Cardiac muscle cell (in vitro differentiated cells and primary cell): ENCODE results near the gene KAT7. TPM values are rescaled to one million over a fixed set of nuclear protein-coding genes. Genes with fewer than 3 reads are reported as not detected.

Source experiments
- DNase-seq, 2 donors: peaks; one replicate each; pipeline versions ENCODE4 v3.0.0 to v3.0.0-alpha.2; 2010 to 2017; ENCODE audit warnings: low read depth in 1 of 2, low spot score in 1 of 2
- H3K27ac ChIP-seq: fragments of 200-600 bp; sonication (generic); 2 replicates; pipeline ENCODE4 v1.5.1; 2016
- H3K27me3 ChIP-seq: fragments of 200-600 bp; sonication (generic); 2 replicates; pipeline ENCODE4 v1.6.0; 2016; ENCODE audit warnings: control low read depth
- H3K36me3 ChIP-seq: fragments of 200-600 bp; sonication (generic); 2 replicates; pipeline ENCODE4 v1.5.1; 2016; ENCODE audit warnings: control low read depth
- H3K4me1 ChIP-seq: fragments of 200-600 bp; sonication (generic); 2 replicates; pipeline ENCODE4 v1.8.1; 2017; ENCODE audit warnings: low read depth, mild to moderate bottlenecking, mixed run types
- H3K4me3 ChIP-seq: fragments of 200-600 bp; sonication (generic); 2 replicates; pipeline ENCODE4 v1.5.1; 2016; ENCODE audit warnings: mild to moderate bottlenecking
- H3K9me3 ChIP-seq: fragments of 200-600 bp; sonication (generic); 2 replicates; pipeline ENCODE4 v1.5.1; 2017; ENCODE audit warnings: low read depth, mild to moderate bottlenecking, control low read depth
- polyA plus RNA-seq: library from polyadenylated mRNA; unstranded; fragments of >200 nt; fragmentation: Nextera tagmentation; extraction: Ambion mirVana; gene quantifications from 2 replicates; pipeline ENCODE4 v1.2.1, GENCODE V29; 2016
- total RNA-seq: library from RNA; depleted of rRNA; stranded (reverse); fragments of >200 nt; gene quantifications from 2 replicates; pipeline ENCODE4 v1.2.3, GENCODE V29; 2016
- TF ChIP-seq, protein P1 (sequence below): IDR thresholded peaks from 2 replicates; pipeline ENCODE4 v1.5.1; 2012; ENCODE audit warnings: low read depth, mild to moderate bottlenecking, low read length

The KAT7 gene
- total and polyA plus RNA-seq, 2 experiments from 2014 or later, result 30.0 to 33.1 TPM

DNA sequence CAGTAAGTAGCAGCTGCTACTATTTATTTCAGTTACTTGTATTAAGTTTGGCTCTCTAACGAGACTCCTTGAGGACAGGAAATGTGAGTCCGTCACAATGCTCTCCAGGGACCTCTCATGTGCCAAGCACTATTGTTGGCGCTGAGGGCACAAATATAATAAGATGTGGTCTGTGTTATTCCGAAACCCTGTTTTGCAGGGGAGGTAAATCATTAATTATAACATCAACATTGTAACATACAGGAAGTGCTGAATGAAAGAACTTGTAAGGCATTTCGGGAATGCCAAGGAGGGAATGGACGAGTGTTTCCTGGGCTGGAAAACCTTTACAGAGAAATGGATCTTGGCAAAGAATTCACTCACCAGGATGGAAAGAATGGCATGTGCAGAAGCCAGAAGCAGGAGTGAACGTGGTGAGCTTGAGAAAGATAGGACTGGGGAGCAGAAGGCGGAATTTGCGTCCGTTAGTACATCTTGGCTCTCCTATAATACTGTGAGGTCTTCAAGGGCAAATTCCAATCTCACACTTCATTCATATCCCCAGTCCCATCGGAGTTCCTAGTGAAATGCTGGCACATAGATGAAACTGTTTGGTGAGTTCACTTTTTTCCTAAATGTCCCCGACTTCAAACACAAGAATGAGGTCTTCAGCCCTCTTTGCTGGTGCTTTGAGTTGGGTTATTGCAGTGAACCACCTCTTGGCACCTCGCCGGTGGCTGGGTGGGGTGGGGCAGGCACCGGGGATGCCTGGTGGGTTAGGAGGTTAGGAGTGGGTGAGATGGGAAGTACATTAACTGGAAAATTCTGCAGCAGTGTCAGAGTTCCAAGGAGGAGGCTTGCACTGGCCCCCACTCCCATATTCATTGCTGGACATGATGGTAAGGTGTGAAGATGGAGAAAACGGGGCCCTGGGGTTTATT, 47.9 kb downstream of the KAT7 start:
- H3K4me3 ChIP-seq, result no peak overlapping the region
- peaks cover 9% of the 10 kb centered on the region for H3K36me3 ChIP-seq
- no peaks in the 10 kb centered on the region for H3K27me3 ChIP-seq
- peaks cover 6% of the 10 kb centered on the region for H3K4me1 ChIP-seq
- H3K9me3 ChIP-seq, result no peaks in the 10 kb centered on the region
- H3K27ac ChIP-seq, result no peak overlapping the region
- peak in 1 of 2 donors; percentile 85 for DNase-seq
- TF ChIP-seq, protein P1, sequence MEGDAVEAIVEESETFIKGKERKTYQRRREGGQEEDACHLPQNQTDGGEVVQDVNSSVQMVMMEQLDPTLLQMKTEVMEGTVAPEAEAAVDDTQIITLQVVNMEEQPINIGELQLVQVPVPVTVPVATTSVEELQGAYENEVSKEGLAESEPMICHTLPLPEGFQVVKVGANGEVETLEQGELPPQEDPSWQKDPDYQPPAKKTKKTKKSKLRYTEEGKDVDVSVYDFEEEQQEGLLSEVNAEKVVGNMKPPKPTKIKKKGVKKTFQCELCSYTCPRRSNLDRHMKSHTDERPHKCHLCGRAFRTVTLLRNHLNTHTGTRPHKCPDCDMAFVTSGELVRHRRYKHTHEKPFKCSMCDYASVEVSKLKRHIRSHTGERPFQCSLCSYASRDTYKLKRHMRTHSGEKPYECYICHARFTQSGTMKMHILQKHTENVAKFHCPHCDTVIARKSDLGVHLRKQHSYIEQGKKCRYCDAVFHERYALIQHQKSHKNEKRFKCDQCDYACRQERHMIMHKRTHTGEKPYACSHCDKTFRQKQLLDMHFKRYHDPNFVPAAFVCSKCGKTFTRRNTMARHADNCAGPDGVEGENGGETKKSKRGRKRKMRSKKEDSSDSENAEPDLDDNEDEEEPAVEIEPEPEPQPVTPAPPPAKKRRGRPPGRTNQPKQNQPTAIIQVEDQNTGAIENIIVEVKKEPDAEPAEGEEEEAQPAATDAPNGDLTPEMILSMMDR, result no peak

DNA sequence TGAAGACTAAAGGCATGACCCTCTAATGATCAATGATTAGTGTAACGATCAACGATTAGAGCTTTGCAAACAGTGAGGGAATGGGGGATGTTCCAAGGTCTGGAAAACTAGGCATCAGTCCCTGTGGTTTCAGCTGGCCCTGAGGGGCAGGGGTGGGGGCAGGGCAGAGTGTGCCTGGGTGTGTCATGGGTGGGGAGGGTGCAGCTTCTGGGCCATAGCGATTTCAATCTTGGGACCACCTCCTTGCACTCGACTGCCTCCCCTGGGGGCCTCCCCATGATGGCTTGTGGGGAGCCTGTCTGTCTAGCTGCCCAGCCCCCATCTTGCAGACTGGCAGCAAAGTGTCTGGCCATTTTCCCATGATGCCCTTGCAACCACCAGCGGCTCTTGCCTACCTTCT, 51.0 kb downstream of the KAT7 start:
- H3K4me3 ChIP-seq, result no peak overlapping the region
- H3K27me3 ChIP-seq, result no peaks in the 10 kb centered on the region
- no peak for DNase-seq
- no peaks in the 10 kb centered on the region for H3K9me3 ChIP-seq
- peaks cover 6% of the 10 kb centered on the region for H3K4me1 ChIP-seq
- H3K27ac ChIP-seq, result peak overlapping the region; percentile 62
- H3K36me3 ChIP-seq, result peaks cover 7% of the 10 kb centered on the region
- TF ChIP-seq, protein P1, result no peak

DNA sequence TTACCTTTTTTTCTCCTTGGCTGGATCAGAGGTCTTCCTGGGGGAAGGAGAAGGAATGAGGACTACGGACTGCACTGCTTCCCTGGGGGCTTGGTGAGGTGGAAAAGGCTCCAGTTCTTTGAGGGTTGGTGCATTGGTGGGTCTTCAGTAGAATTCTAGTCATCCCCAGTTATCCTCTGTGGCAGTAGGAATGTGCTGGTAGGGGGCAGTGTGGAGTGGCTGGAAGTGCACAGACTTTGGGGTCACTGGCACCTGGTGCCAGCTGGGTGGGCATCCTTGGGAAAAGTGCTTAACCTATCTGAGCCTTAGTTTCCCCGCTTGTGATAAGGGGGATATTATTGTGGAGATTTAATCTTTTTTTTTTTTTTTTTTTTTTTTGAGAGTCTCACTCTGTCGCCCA, 53.1 kb downstream of the KAT7 start:
- TF ChIP-seq, protein P1, result peak; percentile 19
- DNase-seq, result no peak
- H3K4me1 ChIP-seq, result peaks cover 18% of the 10 kb centered on the region
- no peak overlapping the region for H3K27ac ChIP-seq
- no peaks in the 10 kb centered on the region for H3K27me3 ChIP-seq
- H3K36me3 ChIP-seq, result peaks cover 6% of the 10 kb centered on the region
- H3K9me3 ChIP-seq, result no peaks in the 10 kb centered on the region
- no peak overlapping the region for H3K4me3 ChIP-seq

DNA sequence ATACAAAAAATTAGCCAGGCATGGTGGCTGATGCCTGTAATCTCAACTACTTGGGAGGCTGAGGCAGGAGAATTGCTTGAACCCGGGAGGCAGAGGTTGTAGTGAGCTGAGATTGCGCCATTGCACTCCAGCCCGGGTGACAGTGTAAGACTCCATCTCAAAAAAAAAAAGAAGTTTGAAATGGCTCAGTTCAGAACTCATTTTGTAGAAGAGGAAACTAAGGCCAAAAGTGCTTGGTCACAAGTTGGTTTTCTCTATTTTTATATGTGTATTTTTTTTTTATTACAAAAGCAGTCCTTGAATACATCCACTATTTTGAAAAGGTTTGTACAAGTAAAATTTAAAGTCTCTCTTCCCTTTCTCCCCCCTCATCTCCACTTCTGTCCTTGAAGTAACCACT, 53.9 kb downstream of the KAT7 start:
- Histone ChIP-seq H3K36me3 (peaks cover 6% of the 10 kb centered on the region), H3K27ac (no peak overlapping the region), H3K4me1 (peaks cover 18% of the 10 kb centered on the region), H3K9me3 (no peaks in the 10 kb centered on the region), H3K27me3 (no peaks in the 10 kb centered on the region), H3K4me3 (no peak overlapping the region)
- DNase-seq, result no peak
- TF ChIP-seq, protein P1, result no peak

DNA sequence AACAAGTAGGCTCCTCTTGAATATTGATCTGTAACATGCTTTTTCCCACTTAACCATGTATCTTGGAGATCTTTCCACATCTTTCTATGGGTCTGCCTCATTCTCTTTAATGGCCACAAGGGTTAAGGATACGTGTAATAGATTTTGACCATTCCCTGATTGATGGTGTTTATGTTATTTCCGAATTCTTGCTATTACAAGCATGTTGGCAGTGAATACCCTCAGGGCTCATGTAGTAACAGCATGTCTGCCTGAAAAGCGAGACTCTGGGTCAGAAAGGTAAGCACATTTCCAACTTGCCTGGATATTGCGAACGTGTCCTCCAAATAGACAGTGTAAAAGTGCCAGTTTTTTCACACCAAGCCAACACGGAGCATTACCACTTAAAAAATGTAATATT, 54.4 kb downstream of the KAT7 start:
- Histone ChIP-seq H3K36me3 (peaks cover 6% of the 10 kb centered on the region), H3K9me3 (no peaks in the 10 kb centered on the region), H3K27me3 (no peaks in the 10 kb centered on the region), H3K4me1 (peaks cover 18% of the 10 kb centered on the region), H3K27ac (no peak overlapping the region), H3K4me3 (no peak overlapping the region)
- TF ChIP-seq, protein P1, result no peak
- no peak for DNase-seq
